Loucy (cell line): ENCODE results near the gene VAMP7.

Experiments used
- H2AFZ ChIP-seq: fragments of 200-600 bp; sonication (generic); 2 replicates; pipeline ENCODE4 v1.6.0; 2016; ENCODE audit warnings: antibody characterized with exemption, mild to moderate bottlenecking, low read length, moderate library complexity
- H3F3A ChIP-seq: fragments of 200-600 bp; 2 replicates; pipeline ENCODE4 v1.6.0; 2016; ENCODE audit warnings: antibody characterized with exemption, low read depth, mild to moderate bottlenecking
- H3K27me3 ChIP-seq: fragments of 200-600 bp; sonication (generic); 2 replicates; pipeline ENCODE4 v1.6.1; 2014; ENCODE audit warnings: low read length, mild to moderate bottlenecking; ENCODE audit not compliant: insufficient read depth, poor library complexity, severe bottlenecking
- H3K36me3 ChIP-seq: fragments of 200-600 bp; sonication (generic); 2 replicates; pipeline ENCODE4 v1.6.1; 2016; ENCODE audit warnings: low read length; ENCODE audit not compliant: insufficient read depth
- H3K4me1 ChIP-seq: fragments of 200-600 bp; sonication (generic); 2 replicates; pipeline ENCODE4 v1.5.1; 2014; ENCODE audit warnings: low read length, mild to moderate bottlenecking; ENCODE audit not compliant: insufficient read depth, poor library complexity, severe bottlenecking
- H3K4me2 ChIP-seq: fragments of 200-600 bp; sonication (generic); 2 replicates; pipeline ENCODE4 v1.6.0; 2014; ENCODE audit warnings: antibody characterized with exemption, low read length, low read depth, mild to moderate bottlenecking; ENCODE audit not compliant: poor library complexity, severe bottlenecking
- H3K4me3 ChIP-seq: fragments of 200-600 bp; sonication (generic); 2 replicates; pipeline ENCODE4 v1.5.1; 2014; ENCODE audit warnings: low read length, mild to moderate bottlenecking, mixed read lengths; ENCODE audit not compliant: poor library complexity, severe bottlenecking
- H3K79me2 ChIP-seq: fragments of 200-600 bp; sonication (generic); 2 replicates; pipeline ENCODE4 v1.6.1; 2014; ENCODE audit warnings: low read length; ENCODE audit not compliant: insufficient read depth
- H3K9ac ChIP-seq: fragments of 200-600 bp; sonication (generic); 2 replicates; pipeline ENCODE4 v1.6.0; 2014; ENCODE audit warnings: mild to moderate bottlenecking, low read depth, low read length, moderate library complexity; ENCODE audit not compliant: poor library complexity, severe bottlenecking
- H3K9me2 ChIP-seq: fragments of 200-600 bp; sonication (generic); replicated peaks from 2 replicates; pipeline ENCODE4 v1.6.1; 2016; ENCODE audit warnings: low read depth, low read length, mixed read lengths
- H3K9me3 ChIP-seq: fragments of 200-600 bp; sonication (generic); 2 replicates; pipeline ENCODE4 v1.6.1; 2014; ENCODE audit warnings: mild to moderate bottlenecking, antibody characterized with exemption, low read length, low read depth; ENCODE audit not compliant: insufficient read depth
- H4K20me1 ChIP-seq: fragments of 200-600 bp; sonication (generic); 2 replicates; pipeline ENCODE4 v1.6.0; 2014; ENCODE audit warnings: antibody characterized with exemption, low read length, mild to moderate bottlenecking; ENCODE audit not compliant: insufficient read depth, poor library complexity, severe bottlenecking
- CTCF ChIP-seq: fragments of 200-600 bp; sonication (generic); conservative IDR thresholded peaks from 2 replicates; pipeline ENCODE4 v1.5.1; 2014; ENCODE audit warnings: mild to moderate bottlenecking, antibody characterized with exemption, low read length
- EZH2phosphoT487 ChIP-seq: fragments of 200-600 bp; IDR thresholded peaks from 2 replicates; pipeline ENCODE4 v1.6.1; 2018; ENCODE audit warnings: antibody characterized with exemption, mild to moderate bottlenecking, moderate library complexity, borderline replicate concordance

The VAMP7 gene

DNA sequence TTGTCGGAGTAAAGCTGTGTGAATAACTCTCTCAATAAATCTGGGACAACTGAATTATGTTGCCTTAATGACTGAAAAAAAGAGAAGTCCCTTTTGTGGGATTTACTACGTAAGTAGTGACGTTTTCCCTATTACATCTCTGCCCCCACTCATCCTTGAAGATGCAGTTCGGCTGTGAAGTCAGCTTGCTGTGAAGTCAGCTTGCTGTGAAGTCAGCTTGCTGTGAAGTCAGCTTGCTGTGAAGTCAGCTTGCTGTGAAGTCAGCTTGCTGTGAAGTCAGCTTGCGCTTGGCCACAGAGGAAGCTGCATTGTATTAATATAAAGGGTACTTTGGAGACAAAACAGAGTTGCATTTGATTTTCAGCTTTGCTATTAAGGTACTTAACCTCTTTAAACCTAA lies 8.0 kb upstream of the VAMP7 start:
- Histone ChIP-seq H4K20me1 (no peaks in the 10 kb centered on the region), H3K9me3 (no peaks in the 10 kb centered on the region), H3K4me3 (no peak overlapping the region), H3F3A (no peaks in the 10 kb centered on the region), H3K9ac (no peak overlapping the region), H3K9me2 (no peaks in the 10 kb centered on the region), H3K4me2 (no peak overlapping the region), H2AFZ (no peak overlapping the region), H3K27me3 (no peaks in the 10 kb centered on the region), H3K36me3 (no peaks in the 10 kb centered on the region), H3K4me1 (peaks cover 28% of the 10 kb centered on the region), H3K79me2 (no peaks in the 10 kb centered on the region)
- TF ChIP-seq CTCF (no peak), EZH2phosphoT487 (no peak)

DNA sequence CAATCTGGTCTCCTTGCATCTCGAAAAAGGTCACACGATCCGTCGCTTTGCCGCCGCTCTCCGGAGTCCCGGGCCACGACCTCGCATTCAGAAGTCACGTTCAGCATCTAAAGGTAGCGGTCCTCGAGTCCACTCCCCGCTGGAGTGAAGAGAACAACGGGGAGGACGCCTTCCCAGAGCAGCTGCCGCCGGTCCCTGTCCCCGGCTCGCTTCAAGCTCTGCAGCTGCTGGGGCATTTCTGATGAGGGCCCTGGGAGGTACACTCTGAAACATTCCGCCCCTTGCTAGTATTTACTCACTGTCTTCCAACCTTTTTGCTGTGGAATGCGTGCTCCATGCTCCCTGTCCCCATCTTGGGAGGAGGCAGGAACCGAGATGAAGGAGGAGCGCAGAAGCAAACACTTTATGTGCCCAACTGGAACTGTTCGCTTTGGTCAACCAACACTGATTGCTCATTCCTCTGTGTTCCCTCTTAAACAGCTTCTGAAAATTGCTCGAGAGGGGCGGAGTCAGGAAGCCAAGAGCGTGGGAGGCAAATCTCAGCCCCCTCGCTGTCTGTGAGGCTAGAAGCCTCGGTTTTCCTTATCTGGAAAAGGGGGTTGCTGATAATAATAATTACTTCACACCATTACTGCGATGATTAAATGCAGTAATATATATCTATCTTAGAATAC lies 6.4 kb upstream of the VAMP7 start:
- Histone ChIP-seq H3K27me3 (no peaks in the 10 kb centered on the region), H4K20me1 (no peaks in the 10 kb centered on the region), H3K9ac (no peak overlapping the region), H3K4me2 (no peak overlapping the region), H2AFZ (no peak overlapping the region), H3K9me2 (no peaks in the 10 kb centered on the region), H3F3A (no peaks in the 10 kb centered on the region), H3K4me1 (peaks cover 29% of the 10 kb centered on the region), H3K4me3 (no peak overlapping the region), H3K36me3 (no peaks in the 10 kb centered on the region), H3K79me2 (no peaks in the 10 kb centered on the region), H3K9me3 (no peaks in the 10 kb centered on the region)
- no peak for TF ChIP-seq CTCF

DNA sequence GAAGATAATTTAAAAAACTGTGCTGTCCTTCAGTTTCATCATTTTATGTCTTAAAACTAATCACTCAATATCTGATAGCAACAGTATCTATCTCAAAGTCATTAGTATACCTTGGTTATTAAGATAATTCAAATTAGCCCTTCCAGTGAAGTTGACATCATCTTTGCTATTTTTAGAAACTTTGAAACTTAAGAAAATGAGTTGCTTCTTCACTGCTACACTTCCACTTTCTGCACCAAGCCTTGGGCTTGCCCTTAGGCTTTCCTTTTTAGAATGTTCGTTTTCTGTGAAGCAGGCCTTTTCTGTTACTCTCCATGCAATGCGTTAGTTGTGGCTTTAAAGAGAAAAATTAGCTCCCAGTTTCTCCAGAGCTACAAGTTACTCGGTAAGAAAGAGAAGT lies 4.4 kb upstream of the VAMP7 start:
- Histone ChIP-seq H3K9me2 (no peaks in the 10 kb centered on the region), H3K4me2 (no peak overlapping the region), H3F3A (no peaks in the 10 kb centered on the region), H2AFZ (no peak overlapping the region), H4K20me1 (peaks cover 2% of the 10 kb centered on the region), H3K4me1 (peaks cover 21% of the 10 kb centered on the region), H3K4me3 (no peak overlapping the region), H3K9me3 (no peaks in the 10 kb centered on the region), H3K9ac (no peak overlapping the region), H3K36me3 (no peaks in the 10 kb centered on the region), H3K27me3 (no peaks in the 10 kb centered on the region), H3K79me2 (peaks cover 5% of the 10 kb centered on the region)
- TF ChIP-seq EZH2phosphoT487 (no peak), CTCF (no peak)
